PC-3 (cell line): ENCODE data around the gene TTYH1. TPM values are rescaled to one million over a fixed set of nuclear protein-coding genes. Genes with fewer than 3 reads are reported as not detected.

ENCODE experiments used
- ATAC-seq: fragments of 200-7000 bp; cut with Tn5 transposase; 2 replicates; pipeline ENCODE4 v1.9.1; 2020; ENCODE audit warnings: mild to moderate bottlenecking, moderate library complexity
- BruUV-seq: library from RNA; stranded (reverse); fragments of 400-500 nt; replicated peaks from 2 replicates; lab custom pipeline; 2021; lab: Mats Ljungman, UMichigan
- CTCF ChIA-PET: fragments of 300-600 bp; sonication (Branson Sonifier 250); formaldehyde crosslinking; loops from one replicate; lab custom pipeline; 2022; ENCODE audit warnings: antibody characterized with exemption; lab: Charles Lee
- POLR2A ChIA-PET: fragments of 300-600 bp; sonication (Branson Sonifier 250); formaldehyde crosslinking; loops from one replicate; lab custom pipeline; 2022; ENCODE audit warnings: antibody characterized with exemption; ENCODE audit not compliant: unreplicated experiment; lab: Charles Lee
- DNase-seq: peaks from one replicate; pipeline ENCODE4 v3.0.0-alpha.2; 2015
- H2AFZ ChIP-seq: fragments of 300-600 bp; sonication (generic); 2 replicates; pipeline ENCODE4 v1.6.0; 2016; ENCODE audit warnings: antibody characterized with exemption, low read length
- H3F3A ChIP-seq: fragments of 300-600 bp; sonication (generic); one replicate; pipeline ENCODE4 v1.6.0; 2017; ENCODE audit warnings: antibody characterized with exemption, low read length, control low read depth, mild to moderate bottlenecking; ENCODE audit not compliant: unreplicated experiment
- H3K27ac ChIP-seq: fragments of 300-600 bp; sonication (generic); 2 replicates; pipeline ENCODE4 v1.5.1; 2016; ENCODE audit warnings: mild to moderate bottlenecking, low read length
- H3K27me3 ChIP-seq: fragments of 300-600 bp; sonication (generic); 2 replicates; pipeline ENCODE4 v1.6.1; 2016; ENCODE audit warnings: low read length, mixed read lengths
- H3K36me3 ChIP-seq: fragments of 300-600 bp; sonication (generic); 2 replicates; pipeline ENCODE4 v1.6.1; 2016; ENCODE audit warnings: low read depth, mixed run types, low read length, mixed read lengths
- H3K4me1 ChIP-seq: fragments of 300-600 bp; sonication (generic); 2 replicates; pipeline ENCODE4 v1.5.1; 2016; ENCODE audit warnings: low read length; ENCODE audit not compliant: insufficient read depth
- H3K4me2 ChIP-seq: fragments of 300-600 bp; sonication (generic); 2 replicates; pipeline ENCODE4 v1.6.0; 2016; ENCODE audit warnings: low read length
- H3K4me3 ChIP-seq: fragments of 300-600 bp; sonication (generic); 2 replicates; pipeline ENCODE4 v1.5.1; 2016; ENCODE audit warnings: mild to moderate bottlenecking, low read length, mixed read lengths
- H3K79me2 ChIP-seq: fragments of 300-600 bp; sonication (generic); 2 replicates; pipeline ENCODE4 v1.6.1; 2017; ENCODE audit warnings: low read length, mixed read lengths
- H3K9ac ChIP-seq: fragments of 300-600 bp; sonication (generic); 2 replicates; pipeline ENCODE4 v1.6.0; 2016; ENCODE audit warnings: mild to moderate bottlenecking, low read length
- H3K9me2 ChIP-seq: fragments of 300-600 bp; sonication (generic); replicated peaks from 2 replicates; pipeline ENCODE4 v1.6.1; 2016; ENCODE audit warnings: mixed run types, low read length, mixed read lengths
- H3K9me3 ChIP-seq: fragments of 300-600 bp; sonication (generic); 2 replicates; pipeline ENCODE4 v1.6.1; 2016; ENCODE audit warnings: low read length, mixed read lengths
- H4K20me1 ChIP-seq: fragments of 300-600 bp; sonication (generic); 2 replicates; pipeline ENCODE4 v1.6.1; 2016; ENCODE audit warnings: low read length, mixed read lengths
- EZH2 ChIP-seq: fragments of 300-600 bp; sonication (generic); IDR thresholded peaks from one replicate; pipeline ENCODE4 v1.6.1; 2017; ENCODE audit warnings: antibody characterized with exemption, mild to moderate bottlenecking, low read length; ENCODE audit not compliant: unreplicated experiment
- EZH2phosphoT487 ChIP-seq: fragments of 300-600 bp; sonication (generic); IDR thresholded peaks from 2 replicates; pipeline ENCODE4 v1.6.1; 2018; ENCODE audit warnings: mild to moderate bottlenecking, antibody characterized with exemption, low read length, borderline replicate concordance
- intact Hi-C: fragments of 100-400 bp; cut with micrococcal nuclease; formaldehyde crosslinking; loops from 2 replicates; pipeline ENCODE4 v1.9.0; 2023
- total RNA-seq: library from RNA; depleted of rRNA; stranded (reverse); fragments of >200 nt; gene quantifications from 2 replicates; pipeline ENCODE4 v1.2.3, GENCODE V29; 2014
- TF ChIP-seq, protein P1 (sequence below): fragments of 300-600 bp; sonication (generic); conservative IDR thresholded peaks from 2 replicates; pipeline ENCODE4 v1.5.1; 2017; ENCODE audit warnings: antibody characterized with exemption, low read depth, mild to moderate bottlenecking, low read length

TTYH1 gene
- total RNA-seq, 1 experiment from 2014 or later: 1.1 TPM

DNA sequence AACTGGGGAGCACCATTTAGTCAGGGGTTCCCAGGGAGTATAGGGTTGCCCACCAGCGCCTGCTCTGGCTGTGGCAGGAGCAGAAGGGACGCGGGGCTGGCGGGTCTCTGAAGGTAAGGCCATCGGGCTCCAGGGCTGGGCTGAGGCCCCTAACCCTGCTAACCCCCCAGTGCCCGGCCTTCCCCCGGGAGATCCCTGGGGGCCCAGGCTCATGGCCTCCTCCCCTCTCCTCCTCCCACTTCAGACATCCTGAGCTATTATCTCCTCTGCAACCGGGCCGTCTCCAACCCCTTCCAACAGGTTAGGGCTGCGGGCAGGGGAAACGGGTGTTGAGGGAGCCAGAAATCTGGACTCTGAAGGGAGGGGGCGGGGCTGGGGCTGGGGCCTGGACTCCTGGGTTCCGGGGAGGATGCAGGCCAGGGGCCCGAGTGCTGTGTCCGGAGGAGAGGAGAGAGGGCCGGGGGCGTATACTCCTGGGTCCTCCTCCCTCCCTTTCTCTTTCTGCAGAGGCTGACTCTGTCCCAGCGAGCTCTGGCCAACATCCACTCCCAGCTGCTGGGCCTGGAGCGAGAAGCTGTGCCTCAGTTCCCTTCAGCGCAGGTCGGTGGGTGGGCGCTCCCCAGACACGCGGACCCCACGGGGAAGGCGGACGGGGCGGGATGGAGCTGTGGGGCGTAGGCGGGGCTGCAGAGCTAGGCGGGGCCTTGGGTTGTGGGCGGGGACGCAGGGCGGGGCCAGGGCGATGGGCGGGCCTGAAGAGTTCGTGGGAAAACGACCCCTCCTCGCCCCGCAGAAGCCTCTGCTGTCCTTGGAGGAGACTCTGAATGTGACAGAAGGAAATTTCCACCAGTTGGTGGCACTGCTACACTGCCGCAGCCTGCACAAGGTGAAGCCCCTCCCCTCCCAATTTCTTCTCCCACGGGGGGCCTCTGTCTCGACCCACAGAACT is 15.3 kb downstream of the TTYH1 start:
- H3K79me2 ChIP-seq: no peaks in the 10 kb centered on the region
- H3K27ac ChIP-seq: peak overlapping the region; percentile 89
- peak; percentile 74 for DNase-seq
- TF ChIP-seq, protein P1, sequence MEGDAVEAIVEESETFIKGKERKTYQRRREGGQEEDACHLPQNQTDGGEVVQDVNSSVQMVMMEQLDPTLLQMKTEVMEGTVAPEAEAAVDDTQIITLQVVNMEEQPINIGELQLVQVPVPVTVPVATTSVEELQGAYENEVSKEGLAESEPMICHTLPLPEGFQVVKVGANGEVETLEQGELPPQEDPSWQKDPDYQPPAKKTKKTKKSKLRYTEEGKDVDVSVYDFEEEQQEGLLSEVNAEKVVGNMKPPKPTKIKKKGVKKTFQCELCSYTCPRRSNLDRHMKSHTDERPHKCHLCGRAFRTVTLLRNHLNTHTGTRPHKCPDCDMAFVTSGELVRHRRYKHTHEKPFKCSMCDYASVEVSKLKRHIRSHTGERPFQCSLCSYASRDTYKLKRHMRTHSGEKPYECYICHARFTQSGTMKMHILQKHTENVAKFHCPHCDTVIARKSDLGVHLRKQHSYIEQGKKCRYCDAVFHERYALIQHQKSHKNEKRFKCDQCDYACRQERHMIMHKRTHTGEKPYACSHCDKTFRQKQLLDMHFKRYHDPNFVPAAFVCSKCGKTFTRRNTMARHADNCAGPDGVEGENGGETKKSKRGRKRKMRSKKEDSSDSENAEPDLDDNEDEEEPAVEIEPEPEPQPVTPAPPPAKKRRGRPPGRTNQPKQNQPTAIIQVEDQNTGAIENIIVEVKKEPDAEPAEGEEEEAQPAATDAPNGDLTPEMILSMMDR: peak; percentile 53
- no peak for TF ChIP-seq EZH2
- ChIA-PET CTCF (interaction anchor here (0.6 to 1.4 kb wide), 6 partner anchors 31 to 294 kb away, joined by 4 to 15 read pairs (median 6); no protein-coding TSS in a partner anchor), POLR2A (interaction anchor here (0.6 kb wide), 2 partner anchors 17 to 1054 kb away, joined by 4 to 14 read pairs; partner anchors contain the start of gene NAT14)
- no peaks in the 10 kb centered on the region for H3K36me3 ChIP-seq
- H3K4me2 ChIP-seq: peak overlapping the region; percentile 91
- no peaks in the 10 kb centered on the region for H3K9me3 ChIP-seq
- peak overlapping the region; percentile 73 for H2AFZ ChIP-seq
- H3K4me3 ChIP-seq: peak overlapping the region; percentile 66
- H3F3A ChIP-seq: no peaks in the 10 kb centered on the region
- H4K20me1 ChIP-seq: no peaks in the 10 kb centered on the region
- H3K9ac ChIP-seq: peak overlapping the region; percentile 50; the same call in 1 of the 2 replicates
- H3K9me2 ChIP-seq: no peaks in the 10 kb centered on the region
- intact Hi-C loops: loop anchor here (2.0 kb wide), 1 partner anchor 32 kb away; the partner anchor contains the start of gene LENG9
- ATAC-seq: peak; percentile 55
- no TSS peak for BruUV-seq
- H3K4me1 ChIP-seq: peaks cover 34% of the 10 kb centered on the region
- H3K27me3 ChIP-seq: no peaks in the 10 kb centered on the region

DNA sequence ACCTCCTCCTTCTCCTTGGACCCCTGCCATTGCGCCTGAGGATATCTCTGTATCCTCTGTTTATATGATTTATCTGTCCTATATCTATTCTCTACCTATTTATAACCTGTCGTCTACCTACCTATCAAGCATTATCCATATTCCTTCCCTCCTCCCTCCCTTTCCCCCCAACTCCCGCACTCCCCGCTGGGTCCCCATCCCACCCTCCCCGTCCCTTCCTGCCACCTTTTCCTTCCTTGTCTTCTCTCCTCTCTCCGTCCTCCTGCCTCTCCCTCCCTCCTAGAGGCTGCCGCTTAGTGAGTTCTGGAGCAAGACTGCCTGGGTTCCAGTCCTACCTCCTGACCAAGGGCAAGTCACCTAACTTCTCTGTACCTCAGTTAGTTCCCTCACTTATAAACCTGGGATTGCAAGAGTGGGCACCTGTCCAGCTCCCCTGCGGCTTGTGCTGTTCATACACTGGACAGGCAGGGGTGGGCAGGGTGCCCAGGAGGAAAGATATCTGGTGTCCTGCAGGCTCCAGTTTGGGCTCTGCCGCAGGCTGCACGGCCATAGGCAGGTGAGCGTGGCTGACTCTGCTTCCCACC is 16.1 kb downstream of the TTYH1 start:
- Histone ChIP-seq H3K27me3 (no peaks in the 10 kb centered on the region), H3K36me3 (no peaks in the 10 kb centered on the region), H4K20me1 (no peaks in the 10 kb centered on the region), H3K9me3 (no peaks in the 10 kb centered on the region), H3K4me1 (peaks cover 29% of the 10 kb centered on the region), H3K4me3 (peak overlapping the region; percentile 66), H3K9ac (peak overlapping the region; percentile 50), H2AFZ (peak overlapping the region; percentile 73; the same call in 1 of the 2 replicates), H3K27ac (peak overlapping the region; percentile 89), H3K4me2 (peak overlapping the region; percentile 91), H3K79me2 (no peaks in the 10 kb centered on the region), H3K9me2 (no peaks in the 10 kb centered on the region), H3F3A (no peaks in the 10 kb centered on the region)
- peak; percentile 96 for DNase-seq
- no TSS peak for BruUV-seq
- intact Hi-C loops: loop anchor here (2.0 kb wide), 1 partner anchor 31 kb away; the partner anchor contains the start of gene LENG9
- TF ChIP-seq EZH2phosphoT487 (no peak), EZH2 (no peak)
- TF ChIP-seq, protein P1: no peak
- POLR2A ChIA-PET: interaction anchor here (0.6 kb wide), 1 partner anchor 19 kb away, joined by 8 read pairs; no protein-coding TSS in a partner anchor
- CTCF ChIA-PET: interaction anchor here (0.9 to 1.4 kb wide), 2 partner anchors 31 to 46 kb away, joined by 4 to 15 read pairs; no protein-coding TSS in a partner anchor
- ATAC-seq: peak; percentile 55
